ENCODE results near the gene PRKCE. TPM values are rescaled to one million over a fixed set of nuclear protein-coding genes. Genes with fewer than 3 reads are reported as not detected.

The PRKCE gene
- total RNA-seq, 2 donors from 2014 or later: 6.3 to 30.1 TPM

DNA sequence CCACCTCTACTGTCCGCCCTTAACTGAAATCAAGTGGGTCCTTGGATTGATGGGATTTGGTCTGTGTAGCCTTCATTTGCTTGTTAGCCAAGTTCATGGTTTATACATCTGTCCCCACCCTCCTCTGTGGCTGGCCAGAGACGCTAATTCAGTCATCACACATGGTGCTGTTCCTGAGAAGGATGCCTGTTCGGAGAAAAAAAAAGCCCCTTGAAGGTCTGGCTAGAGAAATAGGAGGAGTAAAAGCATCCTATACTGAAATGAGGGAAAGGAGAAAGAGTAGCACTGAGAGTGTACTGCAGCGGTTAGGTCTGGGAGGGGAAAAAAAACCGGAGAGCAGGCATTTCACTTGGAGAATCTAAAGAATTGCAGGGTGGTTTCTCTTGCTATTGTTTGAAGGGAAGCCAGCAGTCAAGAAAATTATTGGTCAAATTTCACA lies 465.1 kb downstream of the PRKCE start:
- Mint-ChIP-seq H3K36me3 (peaks cover 6% of the 10 kb centered on the region), H3K9me3 (no peaks in the 10 kb centered on the region), H3K27me3 (no peaks in the 10 kb centered on the region), H3K4me3 (no peak overlapping the region), H3K4me1 (ENCODE audit: low read depth in 2 of 2) (peaks cover 4 to 13% of the 10 kb centered on the region in 2 donors), H3K27ac (no peak overlapping the region)
- no peak for ATAC-seq
- no peak for DNase-seq (ENCODE audit: low spot score)

DNA sequence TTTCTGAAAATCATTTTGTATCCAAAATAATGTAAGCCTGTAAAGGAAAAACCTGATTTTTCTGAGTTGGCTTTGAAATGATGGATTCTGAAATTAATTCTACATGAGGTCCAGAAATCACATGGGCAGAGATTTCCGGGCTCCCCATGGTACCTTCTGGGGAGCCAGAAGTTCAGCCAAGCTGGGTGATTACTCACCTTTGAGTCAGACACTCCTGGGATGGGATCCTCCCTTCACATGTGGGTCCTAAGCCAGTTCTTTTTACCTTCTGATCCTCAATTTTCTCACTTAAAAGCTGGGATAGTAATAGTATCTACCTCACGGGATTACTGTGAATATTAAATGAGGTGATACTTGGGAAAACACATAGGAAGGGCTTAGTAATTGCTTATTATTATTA lies 465.9 kb downstream of the PRKCE start:
- H3K27me3 Mint-ChIP-seq: no peaks in the 10 kb centered on the region
- no peak for ATAC-seq
- H3K4me1 Mint-ChIP-seq (ENCODE audit: low read depth in 2 of 2): peaks cover 4 to 13% of the 10 kb centered on the region in 2 donors
- no peak overlapping the region for H3K27ac Mint-ChIP-seq
- no peak for DNase-seq (ENCODE audit: low spot score)
- H3K36me3 Mint-ChIP-seq: no peaks in the 10 kb centered on the region
- H3K4me3 Mint-ChIP-seq: no peak overlapping the region
- H3K9me3 Mint-ChIP-seq: no peaks in the 10 kb centered on the region

DNA sequence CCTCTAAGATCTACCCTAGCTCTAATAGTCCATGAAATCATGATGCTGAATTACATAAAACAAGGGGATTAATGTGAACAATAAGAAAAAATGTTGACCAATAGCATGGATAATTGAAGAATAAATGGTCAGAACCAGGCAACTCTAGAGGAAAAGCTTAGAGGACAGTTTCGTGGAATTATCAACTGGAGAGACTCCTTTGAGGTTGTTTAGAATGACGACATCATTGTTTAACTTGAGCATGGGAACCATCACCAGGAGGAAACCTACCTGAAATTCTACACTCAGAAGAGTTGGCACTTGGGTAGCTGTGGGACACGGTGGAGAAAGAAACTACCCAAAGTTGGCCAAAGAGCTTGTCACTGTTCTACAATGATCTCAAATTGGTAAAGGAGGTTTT lies 466.5 kb downstream of the PRKCE start:
- H3K4me1 Mint-ChIP-seq (ENCODE audit: low read depth in 2 of 2): peaks cover 4 to 13% of the 10 kb centered on the region in 2 donors
- no peaks in the 10 kb centered on the region for H3K36me3 Mint-ChIP-seq
- ATAC-seq (no peak), DNase-seq (ENCODE audit: low spot score) (no peak)
- H3K9me3 Mint-ChIP-seq: no peaks in the 10 kb centered on the region
- H3K27ac Mint-ChIP-seq: no peak overlapping the region
- H3K27me3 Mint-ChIP-seq: no peaks in the 10 kb centered on the region
- no peak overlapping the region for H3K4me3 Mint-ChIP-seq

DNA sequence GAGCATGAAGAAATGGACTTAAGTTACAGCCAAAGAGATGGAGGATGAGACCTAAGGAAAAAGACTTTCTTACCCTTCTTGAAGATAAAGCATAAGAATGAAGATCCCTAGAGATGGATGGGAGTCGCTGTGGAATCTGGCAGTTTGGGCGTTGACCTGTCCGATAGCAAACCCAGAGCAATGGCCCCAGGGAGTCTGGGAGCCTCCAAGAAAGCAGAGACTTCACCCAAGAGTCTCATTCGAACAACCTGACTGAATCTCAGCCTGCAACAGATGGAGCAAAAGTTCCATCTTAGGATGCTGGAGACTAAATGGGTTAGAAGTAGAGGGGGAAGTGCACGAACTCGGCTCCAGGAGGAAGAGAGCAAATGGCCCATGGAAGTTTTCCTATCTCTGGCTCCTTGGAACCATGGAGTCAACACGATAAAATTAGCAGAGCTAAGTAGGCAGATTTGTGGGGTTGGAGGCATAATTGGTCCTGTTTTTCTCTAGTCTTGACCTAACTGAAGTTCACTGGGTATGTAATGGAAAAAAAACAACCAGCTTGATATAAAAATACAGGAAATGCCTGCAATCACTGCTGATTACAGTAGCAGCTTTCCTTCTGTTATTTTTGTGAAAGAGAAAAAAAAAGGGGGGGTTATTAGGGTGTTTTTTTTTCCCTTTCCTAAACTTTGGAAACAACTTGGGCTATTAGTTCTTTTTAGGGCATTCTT lies 467.3 kb downstream of the PRKCE start:
- Mint-ChIP-seq H3K4me3 (no peak overlapping the region), H3K27ac (no peak overlapping the region), H3K36me3 (no peaks in the 10 kb centered on the region), H3K27me3 (no peaks in the 10 kb centered on the region), H3K9me3 (no peaks in the 10 kb centered on the region), H3K4me1 (ENCODE audit: low read depth in 2 of 2) (peaks cover 4 to 13% of the 10 kb centered on the region in 2 donors)
- ATAC-seq (no peak), DNase-seq (ENCODE audit: low spot score) (no peak)

DNA sequence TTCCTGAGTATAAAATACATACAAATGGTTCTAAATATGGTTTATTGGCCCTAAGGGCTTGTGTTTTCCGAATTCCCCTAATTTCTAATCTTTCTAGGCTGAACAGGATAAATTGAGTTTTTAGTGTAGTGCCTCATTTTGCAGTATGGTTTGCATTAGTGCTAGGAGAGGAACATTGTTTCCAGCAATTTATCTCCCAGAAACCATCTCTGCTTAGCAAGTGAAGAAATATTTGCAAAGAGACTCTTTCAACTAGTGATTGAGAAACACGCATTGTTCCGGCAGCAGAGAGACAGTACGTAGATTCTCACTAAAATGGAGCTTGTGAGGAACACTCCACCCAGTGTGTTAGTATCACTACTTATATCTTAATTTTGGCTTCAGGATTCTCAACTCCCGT lies 468.0 kb downstream of the PRKCE start:
- no peak for ATAC-seq
- no peak for DNase-seq (ENCODE audit: low spot score)
- Mint-ChIP-seq H3K4me3 (no peak overlapping the region), H3K27me3 (no peaks in the 10 kb centered on the region), H3K27ac (no peak overlapping the region), H3K4me1 (ENCODE audit: low read depth in 2 of 2) (peaks cover 4 to 13% of the 10 kb centered on the region in 2 donors), H3K9me3 (no peaks in the 10 kb centered on the region), H3K36me3 (no peaks in the 10 kb centered on the region)

DNA sequence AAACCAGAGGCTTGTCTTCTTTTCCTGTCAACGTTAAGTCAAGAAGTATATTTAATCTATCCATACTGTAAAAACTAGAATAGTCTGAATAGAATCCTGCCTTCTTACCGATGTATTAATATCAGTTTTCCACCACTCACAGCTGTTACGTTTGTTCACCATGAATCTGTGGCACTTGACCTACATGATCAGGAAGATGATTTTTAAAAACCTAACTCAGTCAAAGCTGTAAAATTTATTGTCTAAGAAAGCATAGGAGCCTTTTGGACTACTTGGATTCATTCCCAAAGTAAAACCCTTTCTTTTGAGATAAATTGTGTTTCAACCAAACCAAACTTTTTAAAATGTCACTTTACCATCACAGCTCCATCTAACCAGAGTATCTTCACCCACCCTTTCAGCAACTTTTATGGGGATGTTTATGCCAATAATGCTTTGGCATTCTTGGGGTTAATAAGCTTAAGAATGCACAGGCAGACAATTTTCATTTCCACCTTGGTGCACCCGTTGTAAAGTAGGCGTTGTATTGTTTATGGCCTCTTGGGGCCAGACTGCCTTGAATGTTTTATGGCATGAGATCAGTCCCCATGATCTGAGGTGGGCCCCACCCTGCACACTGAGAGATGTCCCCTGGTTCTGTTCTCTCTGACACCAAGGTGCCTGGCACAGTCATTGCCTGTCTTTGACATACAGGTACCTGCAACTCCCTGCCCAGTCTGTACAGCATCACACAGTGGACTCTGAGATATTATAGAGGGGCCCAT lies 469.5 kb downstream of the PRKCE start:
- Mint-ChIP-seq H3K27me3 (no peaks in the 10 kb centered on the region), H3K4me1 (ENCODE audit: low read depth in 2 of 2) (peaks cover 4 to 13% of the 10 kb centered on the region in 2 donors), H3K36me3 (no peaks in the 10 kb centered on the region), H3K4me3 (no peak overlapping the region), H3K27ac (no peak overlapping the region), H3K9me3 (no peaks in the 10 kb centered on the region)
- no peak for DNase-seq (ENCODE audit: low spot score)
- no peak for ATAC-seq

DNA sequence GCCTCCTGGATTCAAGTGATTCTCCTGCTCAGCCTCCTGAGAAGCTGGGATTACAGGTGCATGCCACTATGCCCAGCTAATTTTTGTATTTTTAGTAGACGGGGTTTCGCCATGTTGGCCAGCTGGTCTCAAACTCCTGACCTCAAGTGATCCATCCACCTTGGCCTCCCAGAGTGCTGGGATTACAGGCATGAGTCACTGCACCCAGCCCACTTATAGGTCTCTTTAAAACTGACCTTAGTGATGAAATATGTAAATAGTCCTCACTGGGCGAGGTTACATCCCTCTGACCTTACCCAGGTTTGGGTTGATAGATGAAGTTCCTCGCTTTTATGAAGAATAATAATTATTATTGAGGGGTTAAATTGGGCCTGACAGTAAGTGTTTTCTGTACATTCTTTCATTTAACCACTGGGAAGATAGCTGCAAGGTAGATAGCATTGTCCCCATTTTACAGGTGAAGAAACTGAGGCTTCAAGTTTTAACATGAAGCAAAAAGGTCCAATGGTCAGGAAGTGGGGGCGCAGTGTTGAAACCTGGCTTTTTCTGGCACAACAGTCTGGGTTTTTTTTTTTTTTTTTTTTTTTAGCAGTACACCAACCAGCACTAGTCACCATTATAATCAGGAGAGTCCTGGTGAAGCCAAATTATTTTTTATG lies 471.0 kb downstream of the PRKCE start:
- no peaks in the 10 kb centered on the region for H3K36me3 Mint-ChIP-seq
- no peak overlapping the region for H3K27ac Mint-ChIP-seq
- H3K4me3 Mint-ChIP-seq: no peak overlapping the region
- no peak for DNase-seq (ENCODE audit: low spot score)
- no peak for ATAC-seq
- H3K9me3 Mint-ChIP-seq: no peaks in the 10 kb centered on the region
- peaks cover 4 to 13% of the 10 kb centered on the region in 2 donors for H3K4me1 Mint-ChIP-seq (ENCODE audit: low read depth in 2 of 2)
- no peaks in the 10 kb centered on the region for H3K27me3 Mint-ChIP-seq

DNA sequence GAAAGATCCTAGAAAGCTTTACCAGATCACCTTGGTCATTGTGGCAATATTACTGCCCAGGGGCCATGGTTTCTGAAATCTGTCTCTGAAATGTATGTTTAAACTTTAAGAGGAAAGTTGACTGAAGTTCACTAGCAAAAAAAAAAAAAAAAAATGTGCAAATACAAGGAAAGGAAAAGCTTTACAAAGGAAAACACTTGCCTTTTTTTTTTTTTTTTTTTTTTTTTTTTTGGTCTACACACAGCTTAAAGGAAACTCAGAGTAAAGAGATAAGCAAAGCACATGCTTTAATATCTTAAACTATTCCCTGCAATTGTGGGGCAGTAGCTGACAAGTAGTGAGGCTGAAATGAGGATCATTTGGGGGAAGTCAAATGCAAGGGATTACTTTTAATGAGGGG lies 471.5 kb downstream of the PRKCE start:
- DNase-seq (ENCODE audit: low spot score): no peak
- no peak overlapping the region for H3K27ac Mint-ChIP-seq
- ATAC-seq: no peak
- peaks cover 1 to 11% of the 10 kb centered on the region in 2 donors for H3K4me1 Mint-ChIP-seq (ENCODE audit: low read depth in 2 of 2)
- H3K27me3 Mint-ChIP-seq: no peaks in the 10 kb centered on the region
- no peak overlapping the region for H3K4me3 Mint-ChIP-seq
- H3K36me3 Mint-ChIP-seq: no peaks in the 10 kb centered on the region
- no peaks in the 10 kb centered on the region for H3K9me3 Mint-ChIP-seq

DNA sequence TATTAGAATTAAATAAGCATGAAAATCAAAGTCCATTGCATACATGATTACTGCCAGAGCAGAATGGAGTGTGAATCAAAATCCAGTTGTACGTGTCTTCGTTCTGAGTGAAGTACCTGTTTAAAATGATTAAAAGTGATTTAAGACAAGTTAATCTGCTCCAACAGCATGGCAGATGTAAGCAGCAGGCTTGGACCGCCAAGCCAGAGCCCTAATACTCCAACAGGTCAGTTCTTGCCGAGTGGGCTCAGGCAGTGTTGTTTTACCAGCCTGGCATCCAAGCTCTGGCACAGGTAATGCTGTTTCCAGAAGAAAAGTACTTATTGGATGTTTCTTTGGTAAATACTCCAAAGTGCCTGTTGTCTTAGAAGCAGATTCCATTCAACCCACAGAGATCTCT lies 474.3 kb downstream of the PRKCE start:
- ATAC-seq (no peak), DNase-seq (ENCODE audit: low spot score) (no peak)
- Mint-ChIP-seq H3K27ac (no peak overlapping the region), H3K4me3 (no peak overlapping the region), H3K27me3 (no peaks in the 10 kb centered on the region), H3K4me1 (ENCODE audit: low read depth in 2 of 2) (no peaks in the 10 kb centered on the region), H3K9me3 (no peaks in the 10 kb centered on the region), H3K36me3 (no peaks in the 10 kb centered on the region)

DNA sequence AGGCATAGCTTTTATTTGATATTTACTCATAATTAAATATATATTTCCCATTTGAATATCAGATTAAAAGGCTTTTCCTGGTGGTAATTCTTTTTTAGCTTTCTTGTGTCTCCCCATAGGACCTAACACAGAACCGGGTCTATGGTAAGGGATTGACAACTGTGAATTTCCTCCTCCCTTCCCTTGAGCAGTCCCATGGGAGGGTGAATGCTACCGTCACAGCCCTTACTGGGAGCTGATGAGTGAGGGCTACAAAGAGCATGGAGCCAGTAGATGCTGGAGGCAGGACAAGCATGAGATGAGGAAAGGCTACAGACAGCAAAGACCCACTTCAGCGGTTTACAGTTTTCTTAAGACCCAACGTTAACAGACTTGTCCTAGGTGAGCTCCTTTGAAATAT lies 475.1 kb downstream of the PRKCE start:
- ATAC-seq (no peak), DNase-seq (ENCODE audit: low spot score) (no peak)
- H3K9me3 Mint-ChIP-seq: no peaks in the 10 kb centered on the region
- H3K27me3 Mint-ChIP-seq: no peaks in the 10 kb centered on the region
- peak overlapping the region in 1 of 2 donors; percentile 19 for H3K27ac Mint-ChIP-seq
- no peaks in the 10 kb centered on the region for H3K4me1 Mint-ChIP-seq (ENCODE audit: low read depth in 2 of 2)
- no peak overlapping the region for H3K4me3 Mint-ChIP-seq
- H3K36me3 Mint-ChIP-seq: no peaks in the 10 kb centered on the region

DNA sequence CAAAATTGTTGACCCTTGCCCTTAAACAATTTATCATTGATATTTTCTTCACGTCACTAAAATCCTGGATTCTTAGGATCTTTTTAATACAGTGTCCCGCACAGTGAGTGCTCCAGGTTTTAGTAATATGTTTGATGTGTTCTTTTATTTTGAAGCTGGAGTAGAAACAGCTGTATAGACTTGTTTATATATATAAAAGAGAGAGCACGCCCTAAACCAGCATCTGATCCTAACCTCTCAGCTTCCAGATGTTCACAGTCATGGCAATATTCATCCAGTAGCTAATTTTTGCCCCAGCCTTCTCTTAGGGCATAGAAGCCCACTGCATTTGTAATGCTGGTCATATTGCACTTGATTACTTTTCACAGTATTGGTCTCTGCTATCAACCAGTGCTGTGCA lies 475.7 kb downstream of the PRKCE start:
- ATAC-seq: no peak
- Mint-ChIP-seq H3K27ac (no peak overlapping the region), H3K4me3 (no peak overlapping the region), H3K27me3 (no peaks in the 10 kb centered on the region), H3K9me3 (no peaks in the 10 kb centered on the region), H3K4me1 (ENCODE audit: low read depth in 2 of 2) (no peaks in the 10 kb centered on the region), H3K36me3 (no peaks in the 10 kb centered on the region)
- DNase-seq (ENCODE audit: low spot score): no peak

DNA sequence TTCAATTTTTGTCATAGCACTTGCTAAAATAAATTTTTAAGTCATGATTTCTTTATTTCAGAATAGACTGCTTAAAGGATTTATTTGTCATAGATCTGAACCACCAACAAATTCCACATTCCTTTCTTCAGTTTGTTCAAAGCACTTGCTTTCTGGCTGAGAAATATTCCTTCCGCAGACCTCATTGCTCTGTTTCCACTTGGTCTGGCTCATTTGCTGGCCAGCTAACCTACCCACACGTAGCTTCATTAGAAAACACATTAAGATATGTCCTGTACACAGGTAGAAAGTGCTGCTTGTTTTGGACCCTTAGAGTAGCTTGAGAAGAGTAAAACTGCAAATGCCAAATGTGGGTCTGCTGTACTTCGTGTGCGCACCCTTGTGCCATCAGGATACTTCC lies 479.0 kb downstream of the PRKCE start:
- DNase-seq (ENCODE audit: low spot score) (no peak), ATAC-seq (no peak)
- Mint-ChIP-seq H3K4me1 (ENCODE audit: low read depth in 2 of 2) (no peaks in the 10 kb centered on the region), H3K9me3 (no peaks in the 10 kb centered on the region), H3K27me3 (no peaks in the 10 kb centered on the region), H3K4me3 (no peak overlapping the region), H3K36me3 (no peaks in the 10 kb centered on the region), H3K27ac (no peak overlapping the region)

DNA sequence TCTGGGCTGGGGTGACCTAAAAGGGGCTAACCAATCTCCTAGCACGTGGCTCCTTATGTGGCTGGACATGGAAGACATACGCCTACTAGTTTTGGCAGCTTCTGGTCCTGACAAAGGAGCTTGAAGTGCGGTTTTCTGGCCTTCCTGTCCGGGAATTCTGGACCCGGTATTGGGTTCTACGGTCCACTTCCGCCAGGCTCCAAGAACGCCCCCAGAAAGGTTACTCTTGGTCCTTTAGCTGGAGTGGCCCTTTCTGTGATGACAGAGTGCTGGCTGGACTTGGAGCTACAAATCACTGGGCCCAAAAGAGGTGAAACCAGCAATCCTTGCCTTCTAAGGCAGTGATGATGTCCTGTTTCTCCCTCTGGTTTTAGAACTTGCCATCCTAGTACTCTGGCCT lies 481.5 kb downstream of the PRKCE start:
- no peak for ATAC-seq
- H3K36me3 Mint-ChIP-seq: no peaks in the 10 kb centered on the region

DNA sequence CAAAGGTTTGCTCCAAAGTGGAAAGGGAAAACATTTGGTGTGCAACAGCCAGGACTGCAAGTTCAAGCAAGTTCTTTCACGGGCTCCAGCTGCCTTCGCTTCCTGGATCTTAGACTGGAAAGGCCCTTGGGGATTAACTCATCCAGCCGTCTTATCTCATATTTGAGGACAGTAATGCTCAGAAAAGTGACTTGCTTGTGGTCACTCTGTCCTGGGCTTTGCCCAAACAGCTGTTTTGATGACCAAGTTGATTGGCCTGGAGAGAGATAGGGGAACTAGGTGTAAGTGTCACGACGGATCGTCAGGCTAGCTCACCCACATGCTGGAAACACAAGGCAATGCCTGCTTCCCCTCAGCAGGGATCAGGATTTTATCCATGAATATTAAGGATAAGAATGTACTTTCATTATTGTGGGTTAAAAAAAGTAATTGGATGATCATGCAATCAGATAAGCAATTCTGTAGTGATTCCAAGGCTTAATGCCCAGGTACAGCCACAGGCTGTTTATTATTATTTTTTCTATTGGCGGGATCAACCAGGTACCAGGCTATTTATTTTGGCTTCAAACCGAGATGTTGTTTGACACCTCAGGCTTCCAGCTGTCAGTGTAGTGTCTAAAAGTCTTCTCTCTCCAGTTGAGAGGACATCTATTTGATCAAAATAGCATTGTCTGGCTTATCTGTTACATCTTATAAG lies 483.2 kb downstream of the PRKCE start:
- Mint-ChIP-seq H3K36me3 (no peaks in the 10 kb centered on the region), H3K4me3 (no peak overlapping the region), H3K9me3 (no peaks in the 10 kb centered on the region), H3K4me1 (ENCODE audit: low read depth in 2 of 2) (no peaks in the 10 kb centered on the region), H3K27me3 (no peaks in the 10 kb centered on the region), H3K27ac (no peak overlapping the region)
- no peak for DNase-seq (ENCODE audit: low spot score)
- no peak for ATAC-seq

More for the DNA sequence above, 481.5 kb downstream of the PRKCE start:
- DNase-seq (ENCODE audit: low spot score): no peak
- H3K4me3 Mint-ChIP-seq: no peak overlapping the region
- H3K4me1 Mint-ChIP-seq (ENCODE audit: low read depth in 2 of 2): no peaks in the 10 kb centered on the region
- H3K27ac Mint-ChIP-seq: no peak overlapping the region
- H3K9me3 Mint-ChIP-seq: no peaks in the 10 kb centered on the region
- H3K27me3 Mint-ChIP-seq: no peaks in the 10 kb centered on the region
